ENCODE results near the gene OR5T3. TPM values are rescaled to one million over a fixed set of nuclear protein-coding genes. Genes with fewer than 3 reads are reported as not detected.
"Not testable (repeated sequence)": the region's sequence is repeated elsewhere in the genome, so short reads cannot be mapped to it uniquely, and the experiment has no call there.

The OR5T3 gene
- not detected for polyA plus RNA-seq
- long read RNA-seq, donor 1: 0 reads
- long read RNA-seq, donor 2: 0 reads
- long read RNA-seq, donor 3: 0 reads
- long read RNA-seq, donor 4: 0 reads
- long read RNA-seq, donor 5: 0 reads
- long read RNA-seq, donor 6: 0 reads
- long read RNA-seq, donor 7: 0 reads
- long read RNA-seq, donor 8: 0 reads
- long read RNA-seq, donor 9: 0 reads
- long read RNA-seq, donor 10: 0 reads

DNA sequence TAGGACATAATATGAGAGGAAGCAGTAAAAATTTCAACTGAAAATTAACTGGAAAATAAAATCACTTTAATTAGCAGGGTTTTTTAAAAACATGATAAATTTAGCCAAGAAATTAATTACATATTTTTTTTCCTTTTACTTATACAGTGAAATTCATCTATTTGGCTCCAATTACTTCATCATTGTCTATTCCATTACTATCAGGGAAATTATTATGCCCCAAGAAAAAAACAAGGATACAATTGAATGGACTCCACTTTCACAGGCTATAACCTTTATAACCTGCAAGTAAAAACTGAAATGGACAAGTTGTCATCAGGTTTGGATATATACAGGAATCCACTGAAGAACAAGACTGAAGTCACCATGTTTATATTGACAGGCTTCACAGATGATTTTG lies at the start of gene OR5T3:
Gene OR5T3, plus strand, starts transcription at position 301 of the 400 bp plus-strand sequence. Its CDS starts 0 bp downstream, at position 301.
- FAIRE-seq: no peak

DNA sequence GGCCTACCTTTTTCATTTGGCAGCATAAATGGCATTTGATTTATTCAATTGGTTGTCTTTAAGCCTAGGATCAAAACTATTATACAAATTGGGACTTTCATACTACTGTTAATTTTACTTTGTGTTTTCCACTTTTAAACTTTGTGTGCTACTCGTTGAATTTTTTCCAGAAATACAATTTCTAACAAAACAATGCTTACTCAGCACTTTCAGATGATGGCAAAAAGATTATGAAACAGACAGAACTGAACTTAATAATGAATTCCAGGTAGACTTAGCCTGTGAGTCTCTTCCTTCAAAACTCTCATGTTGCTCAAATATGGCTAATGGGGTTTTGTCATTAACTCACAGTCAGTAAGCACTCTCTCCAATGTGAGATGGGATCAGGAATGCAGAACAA lies 44.3 kb upstream of the OR5T3 start:
- no peaks in the 10 kb centered on the region for H3K4me1 ChIP-seq (ENCODE audit: control insufficient read depth in 3 of 3, insufficient read depth in 2 of 3, low read depth in 1 of 3, low read length in 2 of 3)
- FAIRE-seq (no peak), DNase-seq (no peak)
- no peak overlapping the region for H3K27ac ChIP-seq (ENCODE audit: low read depth in 1 of 3, low read length in 2 of 3)
- no peaks in the 10 kb centered on the region for H3K36me3 ChIP-seq (ENCODE audit: control insufficient read depth in 3 of 3, insufficient read depth in 2 of 3, low read depth in 1 of 3, low read length in 3 of 3)
- 52 to 63% (median 58%) methylated on average over 1 of the region's 1 CpG for WGBS, 3 donors
- peaks cover 0 to 1% of the 10 kb centered on the region in 2 donors for H3K9me3 ChIP-seq (ENCODE audit: control insufficient read depth in 2 of 2, insufficient read depth in 1 of 2, low read depth in 1 of 2, low read length in 1 of 2)
- no peaks in the 10 kb centered on the region for H3K27me3 ChIP-seq (ENCODE audit: control insufficient read depth in 3 of 3, insufficient read depth in 3 of 3, low read length in 3 of 3)
- H3K4me3 ChIP-seq (ENCODE audit: low read depth in 1 of 3, low read length in 3 of 3): no peak overlapping the region

More for the DNA sequence above, at the start of gene OR5T3:
- no peaks in the 10 kb centered on the region for H3K4me1 ChIP-seq (ENCODE audit: control insufficient read depth in 3 of 3, insufficient read depth in 2 of 3, low read depth in 1 of 3, low read length in 2 of 3)
- no peak for DNase-seq
- H3K4me3 ChIP-seq (ENCODE audit: low read depth in 1 of 3, low read length in 3 of 3): no peak within 1 kb of the TSS
- H3K27ac ChIP-seq (ENCODE audit: low read depth in 1 of 3, low read length in 2 of 3): no peak within 1 kb of the TSS
- no peaks in the 10 kb centered on the region for H3K36me3 ChIP-seq (ENCODE audit: control insufficient read depth in 3 of 3, insufficient read depth in 2 of 3, low read depth in 1 of 3, low read length in 3 of 3)
- no peaks in the 10 kb centered on the region for H3K9me3 ChIP-seq (ENCODE audit: control insufficient read depth in 2 of 2, insufficient read depth in 1 of 2, low read depth in 1 of 2, low read length in 1 of 2)
- H3K27me3 ChIP-seq (ENCODE audit: control insufficient read depth in 3 of 3, insufficient read depth in 3 of 3, low read length in 3 of 3): no peaks in the 10 kb centered on the region

DNA sequence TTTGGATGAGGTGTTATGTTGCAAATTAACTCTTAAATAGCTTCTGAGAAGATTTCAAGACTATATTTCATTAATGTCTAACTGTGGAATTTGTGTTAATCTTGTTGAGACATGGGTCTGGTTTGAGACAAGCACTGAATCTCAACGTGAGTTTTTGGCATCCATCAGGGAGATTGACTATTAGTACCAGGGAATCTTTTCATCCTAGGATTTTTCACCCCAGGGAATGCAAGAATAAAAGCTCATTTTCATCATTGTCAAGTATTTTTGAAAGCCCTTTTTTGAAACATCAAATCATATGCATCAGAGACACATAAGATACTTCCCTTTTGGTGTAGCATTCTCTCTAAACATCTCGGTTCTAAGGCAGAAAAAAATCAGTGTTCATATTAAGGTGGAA lies 37.5 kb upstream of the OR5T3 start:
- Histone ChIP-seq H3K4me3 (ENCODE audit: low read depth in 1 of 3, low read length in 3 of 3) (no peak overlapping the region), H3K27me3 (ENCODE audit: control insufficient read depth in 3 of 3, insufficient read depth in 3 of 3, low read length in 3 of 3) (no peaks in the 10 kb centered on the region), H3K27ac (ENCODE audit: low read depth in 1 of 3, low read length in 2 of 3) (no peak overlapping the region), H3K9me3 (ENCODE audit: control insufficient read depth in 2 of 2, insufficient read depth in 1 of 2, low read depth in 1 of 2, low read length in 1 of 2) (peaks cover 0 to 3% of the 10 kb centered on the region in 2 donors), H3K36me3 (ENCODE audit: control insufficient read depth in 3 of 3, insufficient read depth in 2 of 3, low read depth in 1 of 3, low read length in 3 of 3) (no peaks in the 10 kb centered on the region), H3K4me1 (ENCODE audit: control insufficient read depth in 3 of 3, insufficient read depth in 2 of 3, low read depth in 1 of 3, low read length in 2 of 3) (no peaks in the 10 kb centered on the region)
- FAIRE-seq (no peak), DNase-seq (no peak)
- WGBS, 3 donors: 56 to 89% (median 70%) methylated on average over 2 of the region's 2 CpGs

DNA sequence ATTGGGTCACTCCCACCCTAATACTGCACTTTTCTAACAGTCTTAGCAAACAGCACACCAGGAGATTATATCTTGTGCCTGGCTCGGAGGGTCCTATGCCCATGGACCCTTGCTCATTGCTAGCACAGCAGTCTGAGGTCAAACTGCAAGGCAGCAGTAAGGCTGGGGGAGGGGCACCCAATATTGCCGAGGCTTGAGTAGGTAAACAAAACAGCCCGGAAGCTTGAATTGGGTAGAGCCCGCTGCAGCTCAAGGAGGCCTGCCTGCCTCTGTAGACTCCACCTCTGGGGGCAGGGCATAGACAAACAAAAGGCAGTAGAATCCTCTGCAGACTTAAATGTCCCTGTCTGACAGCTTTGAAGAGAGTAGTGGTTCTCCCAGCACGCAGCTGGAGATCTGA lies 32.3 kb upstream of the OR5T3 start:
- H3K4me1 ChIP-seq (ENCODE audit: control insufficient read depth in 3 of 3, insufficient read depth in 2 of 3, low read depth in 1 of 3, low read length in 2 of 3); DNase-seq; H3K27ac ChIP-seq (ENCODE audit: low read depth in 1 of 3, low read length in 2 of 3); H3K4me3 ChIP-seq (ENCODE audit: low read depth in 1 of 3, low read length in 3 of 3); H3K27me3 ChIP-seq (ENCODE audit: control insufficient read depth in 3 of 3, insufficient read depth in 3 of 3, low read length in 3 of 3); H3K36me3 ChIP-seq (ENCODE audit: control insufficient read depth in 3 of 3, insufficient read depth in 2 of 3, low read depth in 1 of 3, low read length in 3 of 3); FAIRE-seq; H3K9me3 ChIP-seq (ENCODE audit: control insufficient read depth in 2 of 2, insufficient read depth in 1 of 2, low read depth in 1 of 2, low read length in 1 of 2): not testable (repeated sequence)
- WGBS, 3 donors: 66 to 79% (median 77%) methylated on average over 5 of the region's 5 CpGs

DNA sequence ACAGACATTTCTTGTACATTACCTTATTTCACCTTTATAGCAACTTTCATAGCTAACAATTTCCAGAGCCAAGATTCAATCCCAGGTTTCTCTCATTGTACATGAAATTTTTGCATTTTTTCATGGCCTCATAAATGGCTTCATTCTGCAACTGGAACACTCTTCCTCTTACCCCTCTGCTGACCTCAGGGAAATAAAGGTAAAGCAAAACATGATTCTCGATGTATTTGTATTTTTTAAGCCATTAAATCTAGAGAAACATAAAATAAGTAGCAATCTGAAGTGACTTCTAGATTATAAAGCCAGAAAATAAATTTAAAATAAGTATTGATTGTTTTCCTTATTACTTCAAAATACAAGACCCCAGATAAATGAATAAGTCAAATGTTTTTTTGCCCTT lies 17.9 kb upstream of the OR5T3 start, which contains the start of gene OR5T2:
Gene OR5T2, minus strand, starts transcription at position 101 of the 400 bp plus-strand sequence. CDS start 1,193 bp downstream, outside the sequence.
- no peak within 1 kb of the TSS for H3K4me3 ChIP-seq (ENCODE audit: low read depth in 1 of 3, low read length in 3 of 3)

DNA sequence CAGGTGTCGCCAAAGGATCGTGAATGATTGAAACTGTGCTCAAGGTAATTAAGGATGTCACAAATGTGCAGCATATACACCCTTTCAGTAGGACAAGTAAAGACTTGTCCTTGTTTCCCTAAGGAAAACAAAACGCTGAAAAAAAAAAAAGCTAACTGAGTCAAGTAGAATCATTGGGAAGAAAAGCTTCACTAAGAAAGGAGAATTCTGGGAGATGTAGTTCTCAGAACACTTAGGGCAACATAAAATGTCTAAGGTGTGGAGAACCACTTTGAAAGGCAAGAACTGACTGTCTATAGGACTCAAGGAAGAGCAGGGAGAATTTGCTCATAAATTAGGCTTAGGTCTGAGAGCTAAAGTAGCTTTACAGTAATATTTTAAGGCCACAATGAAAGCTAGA lies 19.0 kb downstream of the OR5T3 start:
- 61 to 68% (median 62%) methylated on average over 3 of the region's 3 CpGs for WGBS, 3 donors
- H3K4me3 ChIP-seq (ENCODE audit: low read depth in 1 of 3, low read length in 3 of 3): no peak overlapping the region
- DNase-seq: no peak
- no peaks in the 10 kb centered on the region for H3K27me3 ChIP-seq (ENCODE audit: control insufficient read depth in 3 of 3, insufficient read depth in 3 of 3, low read length in 3 of 3)
- no peaks in the 10 kb centered on the region for H3K36me3 ChIP-seq (ENCODE audit: control insufficient read depth in 3 of 3, insufficient read depth in 2 of 3, low read depth in 1 of 3, low read length in 3 of 3)
- no peaks in the 10 kb centered on the region for H3K4me1 ChIP-seq (ENCODE audit: control insufficient read depth in 3 of 3, insufficient read depth in 2 of 3, low read depth in 1 of 3, low read length in 2 of 3)
- no peak for FAIRE-seq
- H3K27ac ChIP-seq (ENCODE audit: low read depth in 1 of 3, low read length in 2 of 3): no peak overlapping the region
- H3K9me3 ChIP-seq (ENCODE audit: control insufficient read depth in 2 of 2, insufficient read depth in 1 of 2, low read depth in 1 of 2, low read length in 1 of 2): peaks cover 3 to 4% of the 10 kb centered on the region in 2 donors

More for the DNA sequence above, 17.9 kb upstream of the OR5T3 start, which contains the start of gene OR5T2:
- no peaks in the 10 kb centered on the region for H3K36me3 ChIP-seq (ENCODE audit: control insufficient read depth in 3 of 3, insufficient read depth in 2 of 3, low read depth in 1 of 3, low read length in 3 of 3)
- no peaks in the 10 kb centered on the region for H3K4me1 ChIP-seq (ENCODE audit: control insufficient read depth in 3 of 3, insufficient read depth in 2 of 3, low read depth in 1 of 3, low read length in 2 of 3)
- no peak for FAIRE-seq
- DNase-seq: no peak
- 24 to 59% (median 38%) methylated on average over 1 of the region's 1 CpG for WGBS, 3 donors
- H3K27me3 ChIP-seq (ENCODE audit: control insufficient read depth in 3 of 3, insufficient read depth in 3 of 3, low read length in 3 of 3): no peaks in the 10 kb centered on the region
- H3K27ac ChIP-seq (ENCODE audit: low read depth in 1 of 3, low read length in 2 of 3): no peak within 1 kb of the TSS
- no peaks in the 10 kb centered on the region for H3K9me3 ChIP-seq (ENCODE audit: control insufficient read depth in 2 of 2, insufficient read depth in 1 of 2, low read depth in 1 of 2, low read length in 1 of 2)

DNA sequence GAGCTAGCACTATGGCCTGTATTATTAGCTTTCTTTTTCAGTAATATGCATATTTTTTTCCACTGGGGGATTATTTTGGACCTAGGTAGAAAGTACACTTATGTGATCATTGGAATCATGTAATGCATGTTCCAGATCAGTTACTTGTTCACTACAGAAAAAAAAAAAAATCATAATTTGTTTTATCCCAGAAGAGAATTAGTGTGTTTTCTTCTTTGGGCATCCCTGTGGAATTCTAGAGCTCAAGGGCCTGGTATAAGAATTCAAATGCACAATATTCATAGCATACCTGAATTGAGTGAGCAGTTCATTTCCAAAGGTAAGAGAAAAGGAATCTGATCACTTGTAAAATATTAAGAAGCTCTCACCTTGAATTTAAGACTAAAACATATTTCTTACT lies 21.8 kb downstream of the OR5T3 start, which contains the start of gene OR5T1:
Gene OR5T1, plus strand, starts transcription at position 301 of the 400 bp plus-strand sequence. CDS start 1,485 bp downstream, outside the sequence.
- H3K4me1 ChIP-seq (ENCODE audit: control insufficient read depth in 3 of 3, insufficient read depth in 2 of 3, low read depth in 1 of 3, low read length in 2 of 3): no peaks in the 10 kb centered on the region
- no peak for FAIRE-seq
- H3K9me3 ChIP-seq (ENCODE audit: control insufficient read depth in 2 of 2, insufficient read depth in 1 of 2, low read depth in 1 of 2, low read length in 1 of 2): peaks cover 0 to 2% of the 10 kb centered on the region in 2 donors
- H3K4me3 ChIP-seq (ENCODE audit: low read depth in 1 of 3, low read length in 3 of 3): no peak within 1 kb of the TSS
- no peaks in the 10 kb centered on the region for H3K36me3 ChIP-seq (ENCODE audit: control insufficient read depth in 3 of 3, insufficient read depth in 2 of 3, low read depth in 1 of 3, low read length in 3 of 3)
- no peak for DNase-seq
- no peaks in the 10 kb centered on the region for H3K27me3 ChIP-seq (ENCODE audit: control insufficient read depth in 3 of 3, insufficient read depth in 3 of 3, low read length in 3 of 3)
- H3K27ac ChIP-seq (ENCODE audit: low read depth in 1 of 3, low read length in 2 of 3): no peak within 1 kb of the TSS

DNA sequence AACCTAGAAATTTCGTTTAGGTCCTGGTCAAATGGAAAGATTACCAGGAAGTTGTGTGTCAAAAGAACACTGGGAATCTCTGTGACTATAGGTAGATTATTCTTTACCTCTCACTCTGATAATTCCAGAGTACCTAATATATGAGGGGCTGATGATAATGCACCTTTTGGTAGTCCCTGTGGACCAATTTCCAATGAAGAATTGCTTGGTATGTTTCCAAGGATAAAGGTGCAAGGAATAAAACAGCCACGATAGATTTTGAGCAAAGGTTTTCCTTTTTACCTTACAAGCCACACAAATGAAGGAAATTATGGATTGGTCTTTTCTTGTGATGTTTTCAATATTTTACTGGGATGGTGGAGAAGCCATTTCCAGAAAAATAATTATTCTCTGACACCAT lies 40.1 kb downstream of the OR5T3 start, which contains the start of gene OR8H1:
Gene OR8H1, minus strand, starts transcription at position 101 of the 400 bp plus-strand sequence. CDS start 1,192 bp downstream, outside the sequence.
- DNase-seq (no peak), FAIRE-seq (no peak)
- H3K27me3 ChIP-seq (ENCODE audit: control insufficient read depth in 3 of 3, insufficient read depth in 3 of 3, low read length in 3 of 3): no peaks in the 10 kb centered on the region
- 37 to 57% (median 48%) methylated on average over 2 of the region's 2 CpGs for WGBS, 3 donors
- no peaks in the 10 kb centered on the region for H3K36me3 ChIP-seq (ENCODE audit: control insufficient read depth in 3 of 3, insufficient read depth in 2 of 3, low read depth in 1 of 3, low read length in 3 of 3)
- no peaks in the 10 kb centered on the region for H3K9me3 ChIP-seq (ENCODE audit: control insufficient read depth in 2 of 2, insufficient read depth in 1 of 2, low read depth in 1 of 2, low read length in 1 of 2)
- H3K27ac ChIP-seq (ENCODE audit: low read depth in 1 of 3, low read length in 2 of 3): no peak within 1 kb of the TSS
- H3K4me3 ChIP-seq (ENCODE audit: low read depth in 1 of 3, low read length in 3 of 3): no peak within 1 kb of the TSS
- no peaks in the 10 kb centered on the region for H3K4me1 ChIP-seq (ENCODE audit: control insufficient read depth in 3 of 3, insufficient read depth in 2 of 3, low read depth in 1 of 3, low read length in 2 of 3)

DNA sequence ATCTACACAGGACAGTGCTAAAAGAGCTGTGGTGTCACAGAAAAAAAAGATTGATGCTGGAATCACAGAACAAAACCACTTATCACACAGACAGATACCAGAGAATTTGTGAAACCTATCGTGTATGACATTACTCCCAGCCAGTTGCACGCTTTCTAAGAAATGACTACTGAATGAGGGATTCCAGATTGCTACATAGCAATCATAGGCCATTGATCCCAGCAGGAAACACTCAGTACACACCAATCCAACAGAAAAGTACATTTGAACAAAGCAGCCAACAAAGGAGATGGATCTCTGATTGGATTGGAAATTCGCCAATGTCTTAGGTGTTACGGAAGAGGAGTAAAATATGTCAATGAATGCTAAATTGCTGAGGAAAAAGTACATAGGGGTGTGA lies 44.8 kb downstream of the OR5T3 start:
- H3K36me3 ChIP-seq (ENCODE audit: control insufficient read depth in 3 of 3, insufficient read depth in 2 of 3, low read depth in 1 of 3, low read length in 3 of 3): no peaks in the 10 kb centered on the region
- H3K9me3 ChIP-seq (ENCODE audit: control insufficient read depth in 2 of 2, insufficient read depth in 1 of 2, low read depth in 1 of 2, low read length in 1 of 2): no peaks in the 10 kb centered on the region
- no peaks in the 10 kb centered on the region for H3K4me1 ChIP-seq (ENCODE audit: control insufficient read depth in 3 of 3, insufficient read depth in 2 of 3, low read depth in 1 of 3, low read length in 2 of 3)
- FAIRE-seq: no peak
- H3K4me3 ChIP-seq (ENCODE audit: low read depth in 1 of 3, low read length in 3 of 3): no peak overlapping the region
- H3K27me3 ChIP-seq (ENCODE audit: control insufficient read depth in 3 of 3, insufficient read depth in 3 of 3, low read length in 3 of 3): no peaks in the 10 kb centered on the region
- WGBS, 3 donors: 88 to 89% (median 88%) methylated on average over 4 of the region's 4 CpGs
- DNase-seq: no peak
- H3K27ac ChIP-seq (ENCODE audit: low read depth in 1 of 3, low read length in 2 of 3): no peak overlapping the region
